ENCODE results near the gene SHISA6. TPM values are rescaled to one million over a fixed set of nuclear protein-coding genes. Genes with fewer than 3 reads are reported as not detected.

SHISA6 gene
- polyA plus RNA-seq, 1 of the 3 experiments (the other 2 are of a cell fraction): not detected

DNA sequence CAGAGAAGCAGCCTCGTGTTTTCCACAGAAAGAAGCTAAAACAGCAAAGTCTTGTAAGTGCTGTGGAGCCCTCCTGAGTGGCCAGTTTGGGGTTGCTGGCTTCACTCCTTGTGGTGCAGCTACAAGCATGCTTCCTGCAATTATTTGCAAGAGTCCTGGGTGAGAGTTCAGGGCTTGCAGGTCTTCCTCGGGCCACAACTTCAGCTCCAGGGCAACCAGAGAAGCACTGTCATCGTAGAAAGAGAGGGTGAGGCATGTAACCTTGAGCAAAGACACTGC lies 37.9 kb downstream of the SHISA6 start:
- Histone ChIP-seq H3F3A (replicated peaks; ENCODE audit: insufficient read depth) (no peaks in the 10 kb centered on the region), H3K9me2 (no peaks in the 10 kb centered on the region), H2AFZ (ENCODE audit: low read depth) (no peak overlapping the region), H4K20me1 (ENCODE audit: insufficient read depth) (no peaks in the 10 kb centered on the region), H3K4me2 (no peak overlapping the region), H3K27me3 (ENCODE audit: insufficient read depth) (no peaks in the 10 kb centered on the region), H3K36me3 (replicated peaks in 1 of 2; ENCODE audit: control insufficient read depth in 1 of 2, insufficient read depth in 2 of 2, low read length in 1 of 2) (no peaks in the 10 kb centered on the region), H3K27ac (ENCODE audit: low read depth in 2 of 2, low read length in 1 of 2) (no peak overlapping the region), H3K79me2 (ENCODE audit: insufficient read depth) (no peaks in the 10 kb centered on the region), H3K9ac (no peak overlapping the region), H3K4me1 (ENCODE audit: control insufficient read depth in 1 of 2, insufficient read depth in 2 of 2, low read depth in 1 of 2, low read length in 1 of 2) (no peaks in the 10 kb centered on the region), H3K9me3 (no peaks in the 10 kb centered on the region), H3K4me3 (ENCODE audit: low read depth in 2 of 2, low read length in 1 of 2) (no peak overlapping the region)
- POLR2A ChIA-PET: no interaction called here
- DNase-seq: no peak
- 0% methylated on average over 2 of the region's 3 CpGs for WGBS (ENCODE audit: low lambda C conversion rate)
- TF ChIP-seq USF1 (IDR thresholded peaks at IDR 0.05; ENCODE audit: borderline replicate concordance, low read depth) (no peak), GATA2 (CRISPR knock-in tag; IDR thresholded peaks at IDR 0.05) (no peak), EP300 (IDR thresholded peaks at IDR 0.05; ENCODE audit: borderline replicate concordance in 1 of 2, low read depth in 1 of 2, low read length in 1 of 2) (no peak), TAF1 (IDR thresholded peaks at IDR 0.05; ENCODE audit: borderline replicate concordance, low read depth, low read length) (no peak), RCOR1 (IDR thresholded peaks at IDR 0.05; ENCODE audit: low read length) (no peak), NFIC (IDR thresholded peaks at IDR 0.05; ENCODE audit: borderline replicate concordance) (no peak), MAX (IDR thresholded peaks at IDR 0.05; ENCODE audit: low read depth) (no peak), TCF12 (IDR thresholded peaks at IDR 0.05) (no peak), RXRA (IDR thresholded peaks at IDR 0.05; ENCODE audit: borderline replicate concordance, low read depth) (no peak), USF2 (IDR thresholded peaks at IDR 0.05; ENCODE audit: borderline replicate concordance, low read depth, low read length) (no peak), EZH2phosphoT487 (IDR thresholded peaks at IDR 0.05; ENCODE audit: borderline replicate concordance, low read depth) (no peak), SIN3A (IDR thresholded peaks at IDR 0.05; ENCODE audit: borderline replicate concordance, low read depth, low read length) (no peak), RFX5 (IDR thresholded peaks at IDR 0.05; ENCODE audit: low read length) (no peak), FOXM1 (IDR thresholded peaks at IDR 0.05; ENCODE audit: low read depth) (no peak), MEF2A (IDR thresholded peaks at IDR 0.05; ENCODE audit: borderline replicate concordance, low read depth) (no peak), TEAD4 (IDR thresholded peaks at IDR 0.05; ENCODE audit: borderline replicate concordance, insufficient read depth) (no peak)
- TF ChIP-seq, protein P1, sequence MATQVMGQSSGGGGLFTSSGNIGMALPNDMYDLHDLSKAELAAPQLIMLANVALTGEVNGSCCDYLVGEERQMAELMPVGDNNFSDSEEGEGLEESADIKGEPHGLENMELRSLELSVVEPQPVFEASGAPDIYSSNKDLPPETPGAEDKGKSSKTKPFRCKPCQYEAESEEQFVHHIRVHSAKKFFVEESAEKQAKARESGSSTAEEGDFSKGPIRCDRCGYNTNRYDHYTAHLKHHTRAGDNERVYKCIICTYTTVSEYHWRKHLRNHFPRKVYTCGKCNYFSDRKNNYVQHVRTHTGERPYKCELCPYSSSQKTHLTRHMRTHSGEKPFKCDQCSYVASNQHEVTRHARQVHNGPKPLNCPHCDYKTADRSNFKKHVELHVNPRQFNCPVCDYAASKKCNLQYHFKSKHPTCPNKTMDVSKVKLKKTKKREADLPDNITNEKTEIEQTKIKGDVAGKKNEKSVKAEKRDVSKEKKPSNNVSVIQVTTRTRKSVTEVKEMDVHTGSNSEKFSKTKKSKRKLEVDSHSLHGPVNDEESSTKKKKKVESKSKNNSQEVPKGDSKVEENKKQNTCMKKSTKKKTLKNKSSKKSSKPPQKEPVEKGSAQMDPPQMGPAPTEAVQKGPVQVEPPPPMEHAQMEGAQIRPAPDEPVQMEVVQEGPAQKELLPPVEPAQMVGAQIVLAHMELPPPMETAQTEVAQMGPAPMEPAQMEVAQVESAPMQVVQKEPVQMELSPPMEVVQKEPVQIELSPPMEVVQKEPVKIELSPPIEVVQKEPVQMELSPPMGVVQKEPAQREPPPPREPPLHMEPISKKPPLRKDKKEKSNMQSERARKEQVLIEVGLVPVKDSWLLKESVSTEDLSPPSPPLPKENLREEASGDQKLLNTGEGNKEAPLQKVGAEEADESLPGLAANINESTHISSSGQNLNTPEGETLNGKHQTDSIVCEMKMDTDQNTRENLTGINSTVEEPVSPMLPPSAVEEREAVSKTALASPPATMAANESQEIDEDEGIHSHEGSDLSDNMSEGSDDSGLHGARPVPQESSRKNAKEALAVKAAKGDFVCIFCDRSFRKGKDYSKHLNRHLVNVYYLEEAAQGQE (IDR thresholded peaks at IDR 0.05; ENCODE audit: low read depth, low read length): no peak
- CTCF ChIA-PET: no interaction called here

Measured in SK-N-SH (cell line).